Measurements from ENCODE around the gene MCCC1.
A peak's percentile ranks its signal among the peaks of the same experiment; 100 is the strongest.
"Not testable (repeated sequence)": the region's sequence is repeated elsewhere in the genome, so short reads cannot be mapped to it uniquely, and the experiment has no call there.

Gene MCCC1

DNA sequence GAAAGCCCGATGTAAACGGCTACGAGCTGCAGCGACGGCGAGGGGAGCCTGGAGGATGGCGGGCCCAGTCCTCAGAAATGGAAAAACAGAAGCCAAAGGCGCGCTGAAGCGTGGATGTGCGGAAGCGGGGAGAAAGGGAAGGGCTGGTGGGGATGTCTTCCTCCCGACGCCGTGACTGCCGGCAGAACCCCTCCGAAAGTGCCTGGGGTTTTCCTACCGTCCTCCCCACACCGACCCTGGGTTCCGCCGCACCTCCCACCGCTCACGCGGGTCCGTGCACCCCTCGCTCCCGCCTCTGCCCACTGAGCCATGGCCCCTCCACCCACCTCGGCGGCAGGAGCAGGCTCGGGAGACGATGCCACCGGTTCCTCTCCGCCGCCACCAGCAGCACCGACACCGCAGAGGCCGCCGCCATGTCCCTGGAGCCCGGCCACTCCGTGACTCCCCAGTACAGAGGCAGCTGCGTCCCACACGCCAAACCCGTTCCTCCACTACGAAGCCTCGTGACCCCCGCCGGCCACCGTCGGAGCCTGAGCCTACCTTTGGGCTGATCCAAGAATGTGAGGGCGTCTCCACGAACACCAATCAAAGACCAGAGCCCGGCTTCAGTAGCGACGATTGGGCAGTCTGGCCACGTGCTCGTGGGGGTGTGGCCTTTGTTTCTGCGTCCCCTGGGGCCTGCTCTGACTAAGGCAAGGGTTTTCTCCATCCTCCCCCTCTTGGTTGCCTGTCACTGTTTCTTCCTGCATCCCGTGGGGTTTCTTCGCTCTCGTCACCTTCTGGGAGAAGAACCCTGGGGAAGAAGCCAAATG, at the start of gene MCCC1:
MCCC1 (minus strand) TSS at position 471 of the 812 bp plus-strand sequence; CDS start at position 415, 56 bp downstream.
- peak; percentile 98 for DNase-seq (ENCODE audit: low read depth)

DNA sequence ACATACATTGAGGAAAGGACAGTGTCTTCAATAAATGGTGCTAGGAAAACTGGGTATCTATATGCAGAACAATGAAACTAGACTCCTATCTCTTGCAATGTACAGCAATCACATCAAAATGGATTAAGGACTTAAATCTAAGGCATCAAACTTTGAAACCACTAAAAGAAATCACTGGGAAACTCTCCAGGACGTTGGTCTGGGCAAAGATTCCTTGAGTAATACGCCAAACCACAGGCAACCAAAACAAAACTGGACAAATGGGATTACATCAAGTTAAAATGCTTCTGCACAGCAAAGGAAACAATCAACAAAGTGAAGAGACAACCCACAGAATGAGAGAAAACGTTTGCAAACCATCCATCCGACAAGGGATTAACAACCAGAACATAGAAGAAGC, 48.8 kb upstream of the MCCC1 start:
- peak; percentile 75 for DNase-seq (ENCODE audit: low read depth)

DNA sequence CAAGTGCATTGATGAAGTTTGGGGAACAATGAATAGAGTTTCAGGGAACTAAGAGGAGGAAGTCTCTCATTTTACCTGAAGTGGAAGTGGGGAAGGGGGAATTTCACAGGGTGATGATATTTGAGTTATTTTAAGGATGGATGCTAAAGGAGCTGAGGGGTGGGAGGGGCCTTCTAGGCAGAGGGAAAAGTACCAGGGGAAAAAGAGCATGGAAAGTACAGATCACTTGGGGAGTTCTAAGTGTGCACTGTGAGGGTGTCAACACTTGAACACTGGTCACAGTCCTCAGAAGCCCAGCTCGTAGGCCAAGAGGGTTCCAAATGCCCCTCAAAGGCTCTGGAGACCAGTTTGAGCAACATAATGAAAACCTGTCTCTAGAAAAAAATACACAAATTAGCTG, 45.1 kb upstream of the MCCC1 start:
- no peak for DNase-seq (ENCODE audit: low read depth)

DNA sequence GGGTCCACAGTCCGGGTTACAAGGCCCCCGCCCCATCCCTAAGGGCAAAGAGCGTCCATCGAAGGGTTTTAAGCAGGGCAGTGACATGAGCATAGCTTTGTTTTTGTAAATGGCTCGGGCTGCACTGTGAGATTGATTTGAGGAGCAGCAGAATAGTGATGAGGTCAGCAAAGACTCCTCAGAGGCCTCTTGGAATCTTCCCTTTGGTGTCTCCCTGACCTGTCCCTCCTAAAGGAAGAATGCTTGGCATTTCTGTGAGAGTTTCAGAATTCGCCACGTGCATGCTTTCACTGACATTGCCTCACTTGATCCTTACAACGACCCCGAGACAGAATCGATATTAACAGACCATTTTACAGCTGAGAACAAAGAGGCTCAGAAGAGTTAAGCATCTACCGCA, 42.9 kb upstream of the MCCC1 start:
- DNase-seq (ENCODE audit: low read depth) = no peak

DNA sequence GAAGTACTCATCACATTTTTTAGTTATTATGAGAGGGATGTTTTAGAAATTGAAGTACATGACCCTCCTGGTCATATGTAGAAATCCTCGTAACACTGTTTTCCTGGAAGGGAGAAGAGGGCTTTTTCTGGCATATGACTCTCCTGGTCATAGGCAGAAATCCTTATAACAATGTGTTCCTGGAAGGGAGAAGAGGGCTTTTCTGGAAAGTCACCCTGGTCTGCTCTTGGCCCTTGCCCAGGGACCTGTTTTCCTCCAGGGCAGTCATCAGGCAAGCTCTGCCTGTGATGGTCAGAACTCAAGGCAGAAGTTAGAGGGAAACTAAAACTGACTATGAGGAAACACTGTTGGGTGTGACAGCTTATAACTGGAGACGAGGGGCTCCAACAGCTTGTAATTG, 35.5 kb upstream of the MCCC1 start:
- DNase-seq (ENCODE audit: low read depth) = no peak

DNA sequence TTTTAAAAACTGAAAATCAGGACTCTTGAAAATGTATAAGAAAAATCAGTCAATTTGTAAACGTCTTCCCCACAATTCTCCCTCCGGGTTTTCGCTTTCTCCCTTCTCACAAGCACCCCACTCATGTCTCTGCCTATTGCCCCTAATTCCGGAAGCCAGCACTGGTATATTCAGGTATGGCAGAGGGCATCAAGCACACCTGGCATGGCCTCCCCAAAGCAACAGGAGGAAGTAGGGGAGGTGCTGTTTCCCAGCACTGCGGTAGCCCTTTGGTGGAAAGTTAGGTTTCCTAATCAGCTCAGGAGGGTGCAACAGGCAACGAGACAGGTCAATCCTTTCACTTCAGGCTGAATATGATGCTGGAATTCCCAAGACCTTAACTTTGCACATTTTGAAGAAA, 33.1 kb upstream of the MCCC1 start:
- no peak for DNase-seq (ENCODE audit: low read depth)

DNA sequence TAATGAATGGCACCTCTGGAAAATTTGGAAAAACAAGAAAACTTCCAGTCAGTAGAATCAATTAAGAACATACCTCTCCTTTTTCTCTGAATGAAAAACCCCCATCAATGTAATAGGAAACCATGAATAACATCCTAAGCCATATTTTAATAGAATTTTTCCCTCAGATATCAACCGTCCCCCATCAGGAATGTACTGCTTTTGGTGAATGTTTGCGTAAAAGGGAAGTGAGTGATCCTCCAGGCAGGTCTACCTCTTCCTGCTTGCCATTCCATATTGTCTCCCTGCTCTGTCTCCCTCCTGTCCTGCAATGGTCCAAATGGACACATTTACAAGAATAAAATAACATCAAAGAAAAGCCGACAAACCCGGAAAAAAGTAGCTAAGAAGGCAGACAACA, 32.4 kb upstream of the MCCC1 start:
- DNase-seq (ENCODE audit: low read depth) = no peak

DNA sequence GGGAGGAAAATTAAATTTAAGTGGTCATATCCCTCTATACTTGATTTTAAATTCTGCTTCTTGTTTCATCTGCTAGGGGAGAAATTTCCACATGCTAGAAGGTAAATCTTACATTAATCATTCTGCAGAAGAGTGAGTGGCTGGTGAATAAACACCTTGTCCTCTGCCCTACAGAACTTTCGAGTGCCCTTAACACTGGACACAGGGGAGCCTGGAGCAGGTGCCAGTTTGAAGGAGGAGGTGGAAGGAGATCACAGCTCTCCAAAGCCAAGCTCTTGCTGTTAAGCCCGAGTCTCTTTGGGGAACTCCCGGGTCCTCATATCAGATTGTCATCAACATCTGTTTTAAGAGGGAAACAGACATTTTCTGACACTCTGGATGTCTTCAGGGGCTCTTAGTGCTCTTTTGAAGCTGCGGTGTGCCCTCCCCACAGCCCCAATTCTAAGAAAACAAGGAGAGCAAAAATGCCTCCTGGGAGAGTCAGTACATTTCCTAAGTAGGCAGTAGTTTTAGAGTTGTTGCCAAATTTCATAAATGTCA, 32.0 kb upstream of the MCCC1 start:
- DNase-seq (ENCODE audit: low read depth) = no peak

DNA sequence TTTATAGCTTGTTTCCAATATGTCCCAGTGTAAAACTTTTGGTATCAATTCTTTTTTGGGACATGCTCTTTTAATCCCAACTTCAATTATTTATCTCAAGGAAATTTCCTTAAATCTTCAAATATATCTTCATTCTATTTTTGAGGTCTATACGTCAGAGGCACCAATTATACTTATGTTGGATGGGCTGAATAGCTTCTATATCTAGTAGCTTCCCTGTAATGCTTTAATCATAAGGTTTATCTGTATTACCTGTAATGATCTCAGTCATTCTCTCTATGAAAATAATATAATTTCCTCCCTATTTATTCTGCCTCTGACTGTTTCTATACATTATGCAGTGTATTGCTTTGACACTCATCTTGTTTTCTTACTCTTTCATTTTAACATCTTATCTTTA, 29.9 kb upstream of the MCCC1 start:
- DNase-seq (ENCODE audit: low read depth) = no peak

DNA sequence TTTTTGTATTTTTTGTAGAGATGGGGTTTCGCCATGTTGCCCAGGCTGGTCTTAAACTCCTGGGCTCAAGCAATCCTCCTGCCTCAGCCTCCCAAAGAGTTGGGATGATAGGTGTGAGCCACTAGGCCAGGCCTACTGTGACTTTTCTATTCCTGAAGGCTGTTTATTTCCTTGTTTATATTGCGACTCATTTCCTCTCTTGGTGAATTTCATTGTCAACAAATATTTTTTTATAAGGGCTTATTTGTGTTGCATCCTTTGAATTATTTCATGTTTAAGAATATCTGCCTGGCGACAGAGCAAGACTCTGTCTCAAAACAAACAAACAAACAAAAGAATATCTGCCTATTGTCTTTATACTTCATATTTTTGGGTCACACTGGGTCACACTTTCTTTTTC, 29.4 kb upstream of the MCCC1 start:
- DNase-seq (ENCODE audit: low read depth) = no peak

DNA sequence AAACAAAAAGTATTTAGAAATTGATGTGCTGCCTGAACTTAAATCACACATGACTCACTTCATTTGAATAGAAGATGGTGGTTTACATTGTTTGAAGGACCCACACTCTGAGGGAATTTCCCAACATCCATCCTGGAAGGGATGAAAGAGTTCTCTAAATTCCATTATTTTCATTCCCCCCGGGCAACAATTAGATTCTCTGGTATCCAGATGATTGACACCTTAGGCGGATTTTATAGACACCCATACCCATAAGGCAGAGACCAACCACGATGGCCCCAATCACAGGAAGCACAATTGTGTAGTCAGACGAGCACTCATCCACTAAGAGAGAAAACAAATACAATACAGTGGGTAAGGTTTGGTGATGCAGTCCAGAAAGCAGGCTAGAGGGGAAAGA, 24.6 kb upstream of the MCCC1 start:
- DNase-seq (ENCODE audit: low read depth) = no peak

DNA sequence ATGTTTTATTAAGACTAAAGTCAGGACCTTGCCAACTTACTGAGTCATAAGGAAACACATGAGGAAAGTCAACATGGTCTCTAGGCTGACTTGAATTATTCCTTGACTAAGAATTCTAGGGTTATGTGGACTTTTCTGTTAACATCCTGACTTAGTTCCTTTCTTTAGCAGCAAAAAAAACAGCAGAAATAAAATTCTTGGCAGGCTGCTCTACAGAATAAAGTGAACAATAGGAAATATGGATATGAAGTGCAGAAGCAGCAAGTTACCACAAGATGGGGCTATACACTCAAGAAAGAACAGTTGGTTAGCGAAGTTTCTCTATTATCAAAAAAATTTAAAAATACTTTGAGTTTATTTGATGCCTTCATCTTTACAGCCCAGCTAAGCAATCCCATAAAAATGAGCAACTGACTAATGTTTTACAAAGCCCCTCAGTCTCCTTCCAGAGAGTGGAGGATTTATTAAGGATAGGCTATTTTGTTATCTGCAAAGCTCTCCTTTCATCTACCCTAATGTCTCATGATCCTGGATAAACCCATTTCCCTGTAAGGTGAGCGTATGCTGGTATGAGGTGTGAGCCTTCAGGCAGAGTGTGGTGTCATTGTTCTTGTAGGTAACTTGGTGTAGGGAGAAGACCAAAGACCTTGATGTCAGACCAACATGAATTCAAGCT, 23.1 kb upstream of the MCCC1 start:
- peak; percentile 51 for DNase-seq (ENCODE audit: low read depth)

DNA sequence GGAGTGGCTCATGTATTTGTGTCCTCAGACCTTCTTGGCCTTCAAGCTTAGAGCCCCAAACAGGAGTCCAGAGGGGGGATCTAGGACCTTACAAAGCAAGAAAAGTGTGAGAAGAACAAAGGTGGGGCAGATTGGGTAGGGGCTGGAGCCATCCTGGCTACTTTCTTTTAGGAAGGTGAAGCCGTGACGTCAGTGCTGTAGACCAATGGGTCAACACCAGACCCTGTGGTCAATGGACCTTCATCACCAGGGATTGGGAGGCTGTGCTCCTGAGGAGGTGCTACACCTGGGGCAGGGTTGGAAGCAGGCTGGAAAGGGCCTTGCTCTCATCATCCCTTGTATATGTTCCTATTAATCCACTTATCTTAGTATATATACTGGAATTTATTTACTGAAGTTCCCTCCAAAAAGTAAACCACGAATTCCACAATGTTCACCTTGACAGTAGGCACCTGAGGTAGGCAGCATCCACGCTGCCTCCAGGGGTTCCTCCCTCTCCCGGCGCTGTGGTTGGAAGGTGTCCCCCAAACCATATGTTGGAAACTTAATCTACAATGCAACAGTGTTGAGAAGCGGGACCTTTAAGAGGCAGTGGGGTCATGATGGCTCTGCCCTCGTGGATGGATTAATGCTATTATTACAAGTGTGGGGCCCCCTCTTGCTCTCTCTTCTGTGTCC, 21.4 kb upstream of the MCCC1 start:
- no peak for DNase-seq (ENCODE audit: low read depth)

DNA sequence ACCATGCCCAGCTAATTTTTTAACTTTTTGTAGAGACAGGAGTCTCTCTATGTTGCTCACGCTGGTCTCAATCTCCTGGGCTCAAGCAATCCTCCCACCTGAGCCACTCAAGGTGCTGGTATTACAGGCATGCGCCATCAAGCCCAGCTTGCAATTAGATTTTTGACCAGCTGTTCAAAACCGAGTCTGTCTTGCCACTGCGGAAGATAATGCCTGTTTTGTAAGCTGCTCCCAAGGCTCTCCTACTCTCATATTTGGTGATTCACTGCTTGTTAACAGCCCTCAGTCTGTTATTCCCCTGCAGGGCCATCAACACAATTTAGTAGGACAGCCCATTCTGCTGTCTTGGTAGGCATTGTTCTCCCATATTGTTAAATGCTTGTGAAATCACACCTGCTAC, 17.8 kb upstream of the MCCC1 start:
- DNase-seq (ENCODE audit: low read depth) = no peak

DNA sequence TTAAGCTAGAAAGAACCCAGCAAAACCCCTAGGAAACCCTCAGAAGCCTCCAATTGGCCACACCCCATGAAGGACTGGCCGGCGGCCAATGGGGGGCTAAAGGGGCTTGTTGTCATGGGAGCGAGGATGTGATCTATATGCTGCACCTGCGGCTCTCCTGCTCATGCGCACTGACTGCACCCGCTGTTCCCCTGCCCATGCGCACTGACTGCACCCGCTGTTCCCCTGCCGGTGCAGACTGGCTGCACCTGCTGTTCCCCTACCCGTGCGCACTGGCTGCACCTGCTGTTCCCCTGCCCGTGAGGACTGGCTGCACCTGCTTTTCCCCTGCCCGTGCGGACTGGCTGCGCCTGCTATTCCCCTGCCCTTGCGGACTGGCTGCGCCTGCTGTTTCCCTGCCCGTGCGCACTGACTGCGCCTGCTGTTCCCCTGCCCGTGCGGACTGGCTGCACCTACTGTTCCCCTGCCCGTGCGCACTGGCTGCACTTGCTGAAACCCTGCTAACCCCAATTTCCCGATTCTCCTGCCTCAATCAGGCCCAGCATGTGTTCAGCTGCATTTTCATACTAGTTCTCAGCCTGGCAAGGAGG, 16.8 kb upstream of the MCCC1 start:
- no peak for DNase-seq (ENCODE audit: low read depth)

DNA sequence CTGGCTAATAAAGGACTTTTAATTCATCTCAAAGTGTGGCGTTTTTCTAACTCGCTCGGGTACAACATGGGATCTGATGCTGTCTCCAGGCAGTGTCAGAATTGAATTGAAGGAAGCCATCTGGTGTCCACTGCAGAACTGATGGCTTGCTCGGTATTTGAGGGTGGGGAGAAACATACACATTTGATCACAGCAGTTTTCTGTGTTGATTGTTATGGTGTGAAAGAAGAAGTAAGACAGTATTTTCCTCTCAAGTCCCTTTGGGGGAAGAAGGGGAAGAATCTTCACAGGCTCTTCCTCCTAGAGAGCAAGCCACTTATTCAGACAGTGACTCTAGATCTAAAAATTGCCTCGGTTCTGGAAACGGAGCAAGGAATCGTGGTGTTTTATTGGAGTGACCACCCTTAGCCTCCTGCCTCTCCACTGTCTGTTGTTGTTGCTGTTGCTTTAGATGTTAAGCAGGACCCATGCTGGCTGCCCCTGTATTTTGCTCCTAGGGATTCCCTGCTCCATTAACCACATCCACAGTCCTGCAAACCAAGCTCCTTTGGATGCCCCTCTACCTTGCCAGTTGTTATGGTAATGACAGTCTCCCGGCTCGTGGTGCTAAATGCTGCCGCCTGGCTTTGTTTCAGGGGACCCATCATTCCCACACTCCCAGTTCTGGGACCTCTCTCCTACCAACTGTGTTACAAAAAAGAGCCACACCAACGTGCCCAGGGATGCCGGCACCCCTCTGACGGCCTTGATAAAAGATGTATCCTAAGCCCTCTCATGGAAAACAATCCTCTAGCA, 15.3 kb upstream of the MCCC1 start:
- no peak for DNase-seq (ENCODE audit: low read depth)

DNA sequence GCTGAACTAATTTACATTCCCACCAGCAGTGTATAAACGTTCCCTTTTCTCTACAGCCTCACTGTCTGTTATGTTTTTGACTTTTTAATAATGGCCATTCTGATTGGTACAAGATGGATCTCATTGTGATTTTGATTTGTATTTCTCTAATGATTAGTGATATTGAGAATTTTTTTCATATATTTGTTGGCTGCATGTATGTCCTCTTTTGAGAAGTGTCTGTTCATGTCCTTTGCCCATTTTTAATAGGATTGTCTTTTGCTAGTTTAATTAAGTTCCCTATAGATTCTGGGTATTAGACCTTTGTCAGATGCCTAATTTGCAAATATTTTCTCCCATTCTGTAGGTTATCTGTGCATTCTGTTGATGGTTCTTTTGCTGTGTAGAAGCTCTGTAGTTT, 10.6 kb upstream of the MCCC1 start:
- DNase-seq (ENCODE audit: low read depth) = not testable (repeated sequence)

DNA sequence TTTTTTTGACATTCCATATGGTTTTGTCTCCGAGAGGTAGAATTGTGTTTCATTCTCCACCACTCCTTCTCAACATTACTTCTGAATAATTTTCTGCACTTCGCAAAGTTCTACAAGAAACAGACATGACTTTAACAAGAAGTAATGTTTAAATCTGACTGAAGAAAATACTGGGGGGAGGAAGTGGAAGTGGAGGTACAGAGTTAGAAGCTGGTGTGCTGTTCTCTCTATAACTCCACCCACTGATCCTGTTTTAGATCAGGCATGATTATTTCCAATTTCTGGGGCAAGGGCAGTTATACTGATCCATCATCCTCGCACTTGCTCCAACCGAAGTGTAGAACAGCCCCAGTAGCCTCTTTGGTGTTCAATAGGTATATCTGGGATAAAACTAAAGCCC, 9.2 kb upstream of the MCCC1 start:
- DNase-seq (ENCODE audit: low read depth) = no peak

DNA sequence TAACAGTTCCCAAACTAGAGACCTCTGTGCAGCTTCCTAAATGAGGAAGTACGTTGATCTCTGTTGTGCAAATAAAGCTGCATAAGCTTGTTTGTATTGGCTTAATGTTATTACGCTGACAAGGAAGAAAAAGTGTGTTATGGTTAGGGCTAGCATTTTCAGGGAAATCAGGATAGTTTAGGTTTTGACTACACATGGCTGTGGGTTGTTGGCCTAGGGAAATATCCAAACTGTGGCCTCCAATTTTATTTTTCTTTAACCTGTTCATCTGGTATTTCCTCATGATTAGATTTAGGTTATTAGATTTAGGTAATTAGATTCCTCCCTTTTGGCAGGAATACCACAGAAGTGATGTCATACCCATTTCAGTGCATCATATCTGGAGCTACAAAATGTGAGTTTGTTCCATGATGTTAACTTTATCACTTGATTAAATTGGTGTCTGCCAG, 8.7 kb upstream of the MCCC1 start:
- no peak for DNase-seq (ENCODE audit: low read depth)

DNA sequence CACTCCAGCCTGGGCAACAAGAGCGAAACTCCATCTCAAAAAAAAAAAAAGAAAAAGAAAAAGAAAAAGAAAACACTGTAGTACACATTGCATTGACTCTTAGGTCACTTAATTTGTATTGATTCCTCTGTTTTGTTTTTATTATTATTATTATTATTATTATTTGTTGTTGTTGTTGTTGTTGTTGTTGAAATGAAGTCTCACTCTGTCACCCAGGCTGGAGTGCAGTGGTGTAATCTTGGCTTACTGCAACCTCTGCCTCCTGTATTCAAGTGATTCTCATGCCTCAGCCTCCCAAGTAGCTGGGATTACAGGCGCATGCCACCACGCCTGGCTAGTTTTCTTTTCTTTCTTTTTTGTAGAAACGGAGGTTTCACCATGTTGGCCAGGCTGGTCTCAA, 8.1 kb upstream of the MCCC1 start:
- DNase-seq (ENCODE audit: low read depth) = not testable (repeated sequence)

DNA sequence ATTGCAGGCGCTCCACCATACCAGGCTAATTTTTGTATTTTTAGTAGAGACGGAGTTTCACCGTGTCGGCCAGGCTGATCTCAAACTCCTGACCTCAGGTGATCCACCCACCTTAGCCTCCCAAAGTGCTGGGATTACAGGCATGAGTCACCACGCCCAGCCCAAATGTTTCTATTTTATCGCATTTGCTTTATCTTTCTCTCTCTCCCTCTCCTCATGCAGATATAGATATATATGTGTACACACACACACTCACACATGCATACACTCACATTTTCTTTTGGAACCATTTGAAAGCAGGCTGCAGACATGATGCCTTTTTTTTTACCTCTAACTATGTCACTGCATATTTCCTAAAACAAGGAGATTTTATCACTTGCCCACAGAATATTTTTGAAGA, 7.3 kb upstream of the MCCC1 start:
- DNase-seq (ENCODE audit: low read depth) = no peak

DNA sequence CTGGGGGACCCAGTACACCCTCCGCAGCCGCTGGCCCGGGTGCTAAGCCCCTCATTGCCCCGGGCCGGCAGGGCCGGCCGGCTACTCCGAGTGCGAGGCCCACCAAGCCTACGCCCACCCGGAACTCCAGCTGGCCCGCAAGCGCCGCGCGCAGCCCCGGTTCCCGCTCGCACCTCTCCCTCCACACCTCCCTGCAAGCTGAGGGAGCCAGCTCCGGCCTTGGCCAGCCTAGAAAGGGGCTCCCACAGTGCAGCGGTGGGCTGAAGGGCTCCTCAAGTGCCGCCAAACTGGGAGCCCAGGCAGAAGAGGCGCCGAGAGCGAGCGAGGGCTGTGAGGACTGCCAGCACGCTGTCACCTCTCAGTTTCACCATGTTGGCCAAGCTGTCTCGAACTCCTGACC, 4.7 kb upstream of the MCCC1 start:
- DNase-seq (ENCODE audit: low read depth) = not testable (repeated sequence)
